Kidney epithelial cell (primary cell): ENCODE results near the gene DPF3. TPM values are rescaled to one million over a fixed set of nuclear protein-coding genes. Genes with fewer than 3 reads are reported as not detected.

Experiments used
- DNase-seq: peaks from one replicate; pipeline ENCODE4 v3.0.0-alpha.2; 2010; ENCODE audit warnings: low read depth
- H3K27me3 ChIP-seq: 2 replicates; pipeline ENCODE4 v1.6.0; 2011; ENCODE audit warnings: low read length; ENCODE audit not compliant: control insufficient read depth, insufficient read depth
- H3K36me3 ChIP-seq: 2 replicates; pipeline ENCODE4 v1.5.1; 2011; ENCODE audit warnings: low read length; ENCODE audit not compliant: control insufficient read depth, insufficient read depth
- H3K4me3 ChIP-seq: 2 replicates; pipeline ENCODE4 v1.5.1; 2011; ENCODE audit warnings: low read depth, mild to moderate bottlenecking, control low read depth, low read length
- CTCF ChIP-seq: IDR thresholded peaks from 2 replicates; pipeline ENCODE4 v1.5.1; 2011; ENCODE audit warnings: mild to moderate bottlenecking, moderate library complexity, low read length, control low read depth, inconsistent platforms; ENCODE audit not compliant: insufficient read depth, poor library complexity, severe bottlenecking
- total RNA-seq: library from RNA; depleted of rRNA; stranded (reverse); fragments of >200 nt; gene quantifications from 2 replicates; pipeline ENCODE4 v1.2.3, GENCODE V29; 2015

Gene DPF3
- total RNA-seq, 1 donor from 2014 or later = 0.79 TPM

GRCh38 chr14:72604133-72604532, 289.8 kb downstream of the DPF3 start:
- no peak overlapping the region for H3K4me3 ChIP-seq
- H3K27me3 ChIP-seq = no peaks in the 10 kb centered on the region
- no peaks in the 10 kb centered on the region for H3K36me3 ChIP-seq
- DNase-seq = no peak
- no peak for TF ChIP-seq CTCF

DNA sequence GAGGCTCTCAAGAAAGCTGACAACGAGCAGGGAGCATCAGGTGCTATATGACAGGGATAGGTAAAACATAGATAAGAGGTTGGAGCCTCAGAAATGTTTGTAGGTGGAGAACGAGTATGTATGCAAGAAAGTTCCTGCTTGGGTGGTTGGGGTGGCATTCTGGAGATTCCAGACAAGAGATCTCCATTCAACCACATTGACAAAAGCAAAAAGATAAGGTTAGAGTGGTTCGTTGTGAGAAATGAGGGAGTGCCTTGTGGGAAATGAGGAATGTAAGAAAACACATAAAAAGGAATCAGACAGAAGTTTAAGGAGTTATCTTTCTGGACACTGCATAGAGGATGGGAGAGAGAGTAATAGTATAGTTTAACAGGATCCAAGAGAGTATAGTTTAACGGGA, 290.3 kb downstream of the DPF3 start:
- Histone ChIP-seq H3K4me3 (no peak overlapping the region), H3K27me3 (no peaks in the 10 kb centered on the region), H3K36me3 (no peaks in the 10 kb centered on the region)
- no peak for TF ChIP-seq CTCF
- no peak for DNase-seq

GRCh38 chr14:72600551-72601330, 293.2 kb downstream of the DPF3 start:
- TF ChIP-seq CTCF = no peak
- H3K4me3 ChIP-seq = no peak overlapping the region
- no peaks in the 10 kb centered on the region for H3K36me3 ChIP-seq
- no peak for DNase-seq
- H3K27me3 ChIP-seq = no peaks in the 10 kb centered on the region

DNA sequence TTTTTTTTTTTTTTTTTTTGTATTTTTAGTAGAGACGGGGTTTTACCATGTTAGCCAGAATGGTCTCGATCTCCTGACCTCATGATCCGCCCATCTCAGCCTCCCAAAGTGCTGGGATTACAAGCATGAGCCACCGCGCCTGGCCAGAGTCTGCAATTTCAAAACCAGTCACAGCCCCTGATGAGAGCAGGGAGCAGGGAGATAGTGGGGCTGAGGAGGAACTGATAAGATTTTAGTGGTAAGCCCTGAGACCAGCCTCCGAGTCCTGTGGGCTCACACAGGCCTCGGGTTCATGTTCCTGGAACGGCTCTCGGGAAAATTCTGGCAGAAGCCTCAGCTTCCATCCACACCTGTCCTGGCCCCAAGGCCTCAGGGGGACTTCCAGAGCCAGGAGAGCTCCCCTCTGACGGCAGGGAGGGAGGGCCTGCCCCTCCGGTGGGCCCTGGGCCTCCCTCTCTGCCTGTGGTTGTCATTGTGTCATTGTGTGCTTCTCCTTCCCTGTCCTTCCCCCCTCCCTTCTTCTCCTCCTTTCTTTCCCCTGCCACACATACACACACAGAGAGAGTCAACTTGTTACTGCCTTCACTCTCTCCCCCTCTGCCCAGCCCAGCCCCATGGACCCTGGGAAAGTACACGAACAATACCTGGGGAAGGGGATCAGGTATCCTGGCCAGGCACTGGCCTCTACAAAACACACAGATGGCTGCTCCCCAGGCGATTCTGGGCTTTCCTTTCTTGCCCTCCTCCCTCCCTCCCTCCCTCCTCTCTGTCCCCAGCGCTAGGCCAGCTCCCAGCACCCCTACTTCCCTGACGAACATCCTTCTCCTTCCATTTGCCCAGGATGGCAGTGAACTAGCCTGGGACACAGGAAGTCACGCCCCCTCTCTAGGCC, 294.1 kb downstream of the DPF3 start:
- H3K4me3 ChIP-seq = no peak overlapping the region
- no peak for TF ChIP-seq CTCF
- H3K27me3 ChIP-seq = no peaks in the 10 kb centered on the region
- no peaks in the 10 kb centered on the region for H3K36me3 ChIP-seq
- no peak for DNase-seq

DNA sequence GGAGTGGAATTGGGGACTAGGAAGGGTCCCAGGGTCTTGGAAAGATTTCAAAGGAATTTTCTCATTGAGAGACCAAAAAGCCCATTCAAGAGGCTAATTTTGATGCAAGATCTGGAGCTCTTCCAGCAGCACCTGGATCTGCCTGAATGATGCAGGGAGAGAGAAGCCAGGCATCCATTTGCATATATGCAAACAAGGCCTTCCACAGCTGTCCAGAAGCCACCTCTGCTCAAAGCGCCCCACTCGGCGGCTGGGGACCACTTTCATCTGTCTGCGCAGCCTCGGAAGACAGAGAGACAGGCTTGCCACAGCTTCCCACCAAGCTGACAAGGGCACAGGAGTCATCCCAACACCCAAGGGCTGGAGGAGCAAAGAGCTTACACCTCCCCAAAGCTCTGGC, 295.6 kb downstream of the DPF3 start:
- Histone ChIP-seq H3K27me3 (no peaks in the 10 kb centered on the region), H3K36me3 (no peaks in the 10 kb centered on the region), H3K4me3 (no peak overlapping the region)
- no peak for TF ChIP-seq CTCF
- no peak for DNase-seq
